Airway epithelial cell (primary cell): ENCODE results near the gene ORMDL2. TPM values are rescaled to one million over a fixed set of nuclear protein-coding genes. Genes with fewer than 3 reads are reported as not detected.

ENCODE experiments used
- total RNA-seq: library from RNA; depleted of rRNA; stranded (reverse); fragments of >200 nt; gene quantifications from 2 replicates; pipeline ENCODE4 v1.2.3, GENCODE V29; 2015

Gene ORMDL2, protein sequence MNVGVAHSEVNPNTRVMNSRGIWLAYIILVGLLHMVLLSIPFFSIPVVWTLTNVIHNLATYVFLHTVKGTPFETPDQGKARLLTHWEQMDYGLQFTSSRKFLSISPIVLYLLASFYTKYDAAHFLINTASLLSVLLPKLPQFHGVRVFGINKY
- total RNA-seq, result 37.2 and 39.4 TPM in 2 replicates

DNA sequence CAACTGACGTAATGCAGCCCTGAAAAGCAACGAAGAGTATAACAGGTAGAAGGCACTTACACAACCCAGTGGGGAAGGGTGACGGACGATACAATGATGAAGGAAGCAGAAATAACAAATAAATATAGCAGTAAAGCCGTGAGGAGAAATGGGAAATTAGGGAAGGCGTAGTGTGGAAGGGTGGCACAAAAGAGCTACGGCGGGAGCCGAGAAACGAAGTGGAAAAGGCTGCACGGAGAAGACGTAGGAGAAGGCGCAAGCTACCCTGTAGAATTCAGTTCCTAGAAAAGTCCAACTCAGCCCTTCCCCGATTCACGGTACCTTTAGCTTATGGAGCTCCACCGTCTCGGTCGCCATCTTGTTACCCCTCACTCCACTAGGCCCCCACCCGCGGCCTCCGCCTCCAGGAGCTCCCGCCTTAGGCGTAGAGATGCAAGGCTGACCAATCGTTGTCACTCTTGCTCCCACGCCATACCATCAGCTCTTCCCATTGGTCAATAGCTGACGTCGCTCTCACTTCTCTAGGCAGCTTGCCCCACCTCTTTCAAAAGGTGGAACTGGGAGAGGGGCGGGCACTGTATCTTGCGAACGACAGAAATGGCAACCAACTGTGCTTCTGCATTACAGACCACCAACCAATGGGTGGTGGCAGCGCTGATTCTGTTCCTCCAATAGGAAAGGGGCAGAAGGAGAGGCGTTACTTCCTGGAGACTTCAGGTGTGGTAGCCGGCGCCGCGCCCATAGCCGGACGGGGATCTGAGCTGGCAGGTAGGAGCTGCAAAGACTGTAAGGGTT is at the start of gene ORMDL2, which contains the start of gene SARNP:
TSS of gene ORMDL2 (plus strand) at position 697 of the 795 bp plus-strand sequence. CDS start 959 bp downstream, outside the sequence.
TSS of gene SARNP (minus strand) at position 380 of the 795 bp plus-strand sequence. CDS start at position 357, 23 bp downstream.

DNA sequence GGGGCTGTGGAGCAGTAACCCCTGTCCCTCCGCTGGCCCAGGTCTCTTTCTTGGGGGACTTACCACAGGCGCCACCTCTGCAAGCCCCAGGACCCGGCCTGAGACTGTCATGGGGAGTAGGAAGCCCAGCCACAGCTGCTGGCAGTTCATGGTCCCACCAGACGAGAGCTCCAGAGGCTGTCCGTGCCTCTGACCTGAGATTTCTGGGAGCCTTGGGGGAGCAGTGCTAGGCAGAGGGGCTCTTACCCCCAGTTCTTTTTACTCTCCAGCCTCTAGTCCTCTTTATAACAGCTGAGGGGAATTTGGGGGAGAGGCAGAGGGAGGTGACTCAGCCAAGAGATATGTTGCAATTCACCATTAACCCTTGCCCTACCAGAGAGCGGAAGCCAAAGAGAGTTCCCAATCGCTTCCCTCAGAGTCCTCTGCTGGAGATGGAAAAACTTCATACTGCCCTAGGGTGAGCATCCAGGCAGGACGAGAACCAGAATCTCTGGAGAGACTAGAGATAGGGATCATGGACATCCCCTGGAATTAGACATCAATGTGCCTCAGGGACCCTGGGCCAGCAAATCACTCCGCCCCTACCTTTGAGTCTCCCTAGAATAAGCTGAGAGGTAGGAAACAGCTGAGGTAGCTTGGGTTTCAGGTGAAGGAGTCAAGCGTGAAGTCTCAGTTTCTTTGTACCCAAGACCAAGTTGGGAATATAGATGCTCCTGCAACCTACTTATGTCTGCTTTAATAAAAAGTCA is 25.0 kb downstream of the ORMDL2 start, which contains the start of gene MMP19:
TSS of gene MMP19 (minus strand) at position 256 of the 749 bp plus-strand sequence. CDS start at position 150, 106 bp downstream.

Other genes starting within 250 kb of the ORMDL2 start
- not detected in 2 replicates for gene OR2AP1, start 245.6 kb upstream of the ORMDL2 start, total RNA-seq
- gene OR10P1, start 181.1 kb upstream of the ORMDL2 start, total RNA-seq, result not detected in 2 replicates
- gene ITGA7, start 110.1 kb upstream of the ORMDL2 start, total RNA-seq, result 0.05 and 0.28 TPM in 2 replicates
- gene BLOC1S1, start 102.0 kb upstream of the ORMDL2 start, total RNA-seq, result 108 and 152 TPM in 2 replicates
- 0.63 TPM in 1 of 2 replicates, not detected in the other for gene RDH5, start 97.6 kb upstream of the ORMDL2 start, total RNA-seq
- gene CD63, start 89.0 kb upstream of the ORMDL2 start, total RNA-seq, result 551 and 563 TPM in 2 replicates
- gene GDF11, start 74.9 kb upstream of the ORMDL2 start, total RNA-seq, result 6.0 and 9.2 TPM in 2 replicates
- gene SARNP, start 317 bp upstream of the ORMDL2 start, total RNA-seq, result 116 and 121 TPM in 2 replicates
- 19.1 and 29.6 TPM in 2 replicates for gene DNAJC14, start 11.5 kb downstream of the ORMDL2 start, total RNA-seq
- 1.1 and 1.2 TPM in 2 replicates for gene MMP19, start 24.9 kb downstream of the ORMDL2 start, total RNA-seq
- 57.3 and 64.0 TPM in 2 replicates for gene PYM1, start 109.9 kb downstream of the ORMDL2 start, total RNA-seq
- gene DGKA, start 113.1 kb downstream of the ORMDL2 start, total RNA-seq, result 141 and 497 TPM in 2 replicates
- 1.9 and 2.6 TPM in 2 replicates for gene PMEL, start 148.0 kb downstream of the ORMDL2 start, total RNA-seq
- 36.7 and 43.8 TPM in 2 replicates for gene CDK2, start 148.8 kb downstream of the ORMDL2 start, total RNA-seq
- 47.2 and 66.3 TPM in 2 replicates for gene RAB5B, start 156.0 kb downstream of the ORMDL2 start, total RNA-seq
- 14.6 and 15.9 TPM in 2 replicates for gene SUOX, start 179.2 kb downstream of the ORMDL2 start, total RNA-seq
- gene IKZF4, start 203.0 kb downstream of the ORMDL2 start, total RNA-seq, result 2.2 and 4.6 TPM in 2 replicates
- 1,471 and 1,883 TPM in 2 replicates for gene RPS26, start 223.9 kb downstream of the ORMDL2 start, total RNA-seq